Mucosa of rectum (tissue), 2 donors: ENCODE results near the gene ANAPC5.

Experiments used
- H3K27ac ChIP-seq, 2 donors: one replicate each; pipeline ENCODE4 v1.7.0; 2013; ENCODE audit warnings: inconsistent platforms in 2 of 2, low read depth in 2 of 2, low read length in 2 of 2
- H3K27me3 ChIP-seq, 2 donors: one replicate each; pipeline ENCODE4 v1.7.0; 2013; ENCODE audit warnings: low read length in 2 of 2; ENCODE audit not compliant: control insufficient read depth in 2 of 2, insufficient read depth in 2 of 2
- H3K36me3 ChIP-seq, 2 donors: one replicate each; pipeline ENCODE4 v1.7.0; 2013; ENCODE audit warnings: low read length in 2 of 2; ENCODE audit not compliant: control insufficient read depth in 2 of 2, insufficient read depth in 2 of 2
- H3K4me1 ChIP-seq, 2 donors: one replicate each; pipeline ENCODE4 v1.7.0; 2013; ENCODE audit warnings: low read length in 2 of 2, mild to moderate bottlenecking in 1 of 2; ENCODE audit not compliant: control insufficient read depth in 2 of 2, insufficient read depth in 2 of 2
- H3K4me3 ChIP-seq, 2 donors: one replicate each; pipeline ENCODE4 v1.7.0; 2013; ENCODE audit warnings: low read length in 2 of 2
- H3K9ac ChIP-seq, 2 donors: one replicate each; pipeline ENCODE4 v1.7.0; 2013; ENCODE audit warnings: low read length in 2 of 2, low read depth in 1 of 2, mild to moderate bottlenecking in 1 of 2
- H3K9me3 ChIP-seq, 2 donors: one replicate each; pipeline ENCODE4 v1.7.0; 2013; ENCODE audit warnings: low read length in 2 of 2; ENCODE audit not compliant: control insufficient read depth in 2 of 2
- donor health status: healthy.
- donor health status: Normal muscosa, but diverticular disease.

ANAPC5 gene

GRCh38 chr12:121261398-121261797 is 90.8 kb downstream of the ANAPC5 start:
- H3K36me3 ChIP-seq, result peaks cover 39 to 49% of the 10 kb centered on the region in 2 donors
- H3K9me3 ChIP-seq, result no peaks in the 10 kb centered on the region
- no peaks in the 10 kb centered on the region for H3K27me3 ChIP-seq
- no peaks in the 10 kb centered on the region for H3K4me1 ChIP-seq
- H3K4me3 ChIP-seq, result no peak overlapping the region
- H3K9ac ChIP-seq, result no peak overlapping the region
- no peak overlapping the region for H3K27ac ChIP-seq

GRCh38 chr12:121260091-121260490 is 92.1 kb downstream of the ANAPC5 start:
- Histone ChIP-seq H3K27ac (no peak overlapping the region), H3K4me1 (no peaks in the 10 kb centered on the region), H3K9me3 (no peaks in the 10 kb centered on the region), H3K4me3 (no peak overlapping the region), H3K27me3 (no peaks in the 10 kb centered on the region), H3K36me3 (peaks cover 43 to 48% of the 10 kb centered on the region in 2 donors), H3K9ac (no peak overlapping the region)

- Histone ChIP-seq H3K9ac (no peak overlapping the region), H3K9me3 (no peaks in the 10 kb centered on the region), H3K4me3 (no peak overlapping the region), H3K27me3 (no peaks in the 10 kb centered on the region), H3K36me3 (peaks cover 50% of the 10 kb centered on the region in 2 donors), H3K27ac (no peak overlapping the region), H3K4me1 (no peaks in the 10 kb centered on the region)
Measured at GRCh38 chr12:121259074-121259473, 93.1 kb downstream of the ANAPC5 start.
